HG02943 (cell line): ENCODE measurements around the gene SLC9A7.
"Not testable (repeated sequence)": the region's sequence is repeated elsewhere in the genome, so short reads cannot be mapped to it uniquely, and the experiment has no call there.

Experiments used
- ATAC-seq: cut with Tn5 transposase; IDR thresholded peaks from one replicate; pipeline ENCODE4 v1.9.1; 2021; ENCODE audit warnings: mild to moderate bottlenecking, low read depth, moderate library complexity; ENCODE audit not compliant: unreplicated experiment

The SLC9A7 gene

DNA sequence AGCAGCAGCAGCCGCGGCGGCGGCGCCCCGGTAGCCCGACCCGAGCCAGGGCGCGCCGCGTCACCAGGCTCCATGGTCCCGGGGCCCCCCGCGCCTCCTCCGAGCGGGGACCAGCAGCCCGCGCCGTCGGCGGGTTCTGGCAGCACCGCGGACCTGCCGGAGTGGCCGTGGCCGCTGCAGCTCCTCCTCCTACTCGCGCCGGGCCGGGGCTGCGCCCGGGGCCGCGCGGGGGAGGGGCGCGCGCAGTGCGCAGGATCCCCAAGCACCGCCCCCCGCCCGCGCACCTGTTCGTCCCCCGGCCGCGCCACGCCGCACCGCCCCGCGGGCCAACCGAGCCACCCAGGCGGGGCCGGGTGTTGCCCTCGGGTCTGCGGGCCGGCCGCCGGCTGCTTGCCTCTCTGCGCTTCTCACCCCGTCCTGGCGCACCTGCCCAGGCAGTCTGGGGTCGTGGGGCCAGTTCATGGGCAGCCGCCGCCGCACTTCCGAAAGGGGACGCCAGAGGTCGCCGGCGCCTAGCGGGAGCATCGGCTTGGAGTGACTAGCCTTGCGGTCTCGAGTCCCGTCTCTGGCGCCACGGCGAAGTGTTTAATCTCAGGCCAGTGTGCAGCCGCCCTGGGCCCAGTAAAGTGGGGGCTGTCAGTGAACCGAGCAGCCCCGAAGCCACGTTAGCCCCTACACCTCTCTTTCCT, at the start of gene SLC9A7:
TSS of gene SLC9A7 (minus strand) at position 163 of the 689 bp plus-strand sequence. CDS start at position 74, 89 bp downstream.
- peak; percentile 51 for ATAC-seq

DNA sequence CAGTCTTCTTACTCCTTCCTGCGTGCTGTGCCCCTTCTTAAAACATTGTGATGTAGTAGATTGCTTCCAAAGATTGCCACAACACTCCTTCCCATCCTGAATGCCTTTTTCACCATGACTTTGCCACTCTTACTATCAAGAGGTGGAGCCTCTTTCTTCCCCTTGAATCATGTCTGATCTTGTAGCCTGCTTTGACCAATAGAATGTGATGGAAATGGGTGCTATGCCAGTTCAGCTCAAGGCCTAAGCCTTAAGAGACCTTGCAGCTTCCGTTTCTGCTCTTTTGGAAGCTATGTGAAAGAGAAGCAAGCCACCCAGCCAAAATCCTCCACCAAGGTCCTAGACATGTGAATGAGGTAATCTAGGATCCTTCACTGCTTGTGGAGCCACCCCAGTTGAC, 46.4 kb upstream of the SLC9A7 start:
- no peak for ATAC-seq

DNA sequence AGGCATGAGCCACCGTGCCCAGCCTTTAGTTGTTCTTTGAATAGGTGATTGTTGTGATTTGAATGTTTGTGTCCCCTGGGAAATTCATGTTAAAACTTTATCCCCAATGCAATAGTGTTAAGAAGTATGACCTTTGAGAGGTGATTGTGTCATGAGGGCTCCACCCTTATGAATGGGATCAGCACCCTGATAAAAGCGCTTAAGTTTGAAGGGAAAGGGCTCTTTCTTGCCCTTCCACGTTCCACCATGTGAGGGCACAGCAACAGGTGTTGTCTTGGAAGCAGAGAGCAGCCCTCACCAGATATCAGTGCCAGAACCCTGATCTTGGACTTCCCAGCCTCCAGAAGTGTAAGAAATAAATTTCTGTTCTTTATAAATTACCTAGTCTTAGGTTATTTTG, 44.2 kb upstream of the SLC9A7 start:
- no peak for ATAC-seq

DNA sequence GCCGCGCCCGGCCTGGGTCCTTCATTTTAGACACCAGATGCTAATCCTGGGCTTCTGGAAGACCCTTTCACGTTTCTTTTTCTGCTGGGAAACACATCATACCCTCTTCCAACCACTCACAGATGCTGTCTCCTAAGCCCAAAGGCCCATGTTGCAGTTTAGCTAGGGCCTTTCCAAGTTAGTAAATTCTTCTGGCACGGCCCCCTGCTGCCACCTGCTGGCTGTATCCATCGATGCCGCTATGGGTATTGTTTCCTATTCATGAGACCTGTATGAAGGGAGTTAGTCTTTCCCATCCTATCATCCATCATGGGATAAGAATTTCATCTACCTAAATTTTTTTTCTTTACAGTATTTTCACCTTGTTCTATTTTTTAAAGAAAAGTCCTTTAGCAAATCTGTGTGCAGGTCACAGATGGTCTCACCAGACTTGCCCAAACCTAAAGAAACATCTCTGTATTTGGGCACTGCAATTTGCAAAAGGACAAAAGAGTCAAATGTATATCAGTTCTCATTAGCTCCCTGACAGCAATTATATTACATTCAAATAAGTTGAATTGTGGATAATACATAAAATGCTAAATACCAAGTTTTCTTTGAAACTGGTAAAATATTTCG, 37.8 kb upstream of the SLC9A7 start:
- no peak for ATAC-seq

DNA sequence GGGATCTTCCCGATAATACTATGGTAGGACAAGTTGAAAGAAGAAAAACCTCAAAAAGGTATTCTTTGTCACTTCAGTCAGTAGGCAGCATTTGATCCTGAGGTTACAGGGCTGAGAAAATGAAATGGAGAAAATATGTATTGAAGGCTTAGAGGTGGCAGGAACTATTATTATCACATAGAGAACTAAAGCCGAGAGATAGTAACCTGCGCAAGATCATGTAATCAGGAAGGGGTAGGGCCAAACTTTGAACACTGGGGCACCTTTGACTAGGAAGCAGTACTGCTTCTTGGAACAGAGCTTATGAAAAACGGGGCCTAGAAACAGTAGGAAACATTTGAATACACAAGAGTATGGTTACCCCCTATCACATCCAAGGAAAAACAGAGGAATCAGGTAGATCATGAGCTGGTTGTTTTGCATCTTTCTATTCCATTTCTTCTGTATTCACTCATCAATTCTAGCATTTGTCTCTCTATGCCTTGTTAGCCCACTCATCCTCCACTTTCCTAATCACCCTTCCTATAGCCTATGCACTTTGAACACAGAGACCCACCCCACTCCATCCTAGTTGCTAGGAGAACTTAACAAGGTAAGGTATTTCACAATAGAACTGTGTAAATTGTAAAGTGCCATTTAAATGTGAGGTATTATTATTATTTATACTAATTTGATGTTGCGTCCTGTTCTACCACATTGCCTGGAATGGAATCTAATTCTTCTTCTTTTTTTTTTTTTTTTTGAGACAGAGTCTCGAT, 34.6 kb upstream of the SLC9A7 start:
- no peak for ATAC-seq

DNA sequence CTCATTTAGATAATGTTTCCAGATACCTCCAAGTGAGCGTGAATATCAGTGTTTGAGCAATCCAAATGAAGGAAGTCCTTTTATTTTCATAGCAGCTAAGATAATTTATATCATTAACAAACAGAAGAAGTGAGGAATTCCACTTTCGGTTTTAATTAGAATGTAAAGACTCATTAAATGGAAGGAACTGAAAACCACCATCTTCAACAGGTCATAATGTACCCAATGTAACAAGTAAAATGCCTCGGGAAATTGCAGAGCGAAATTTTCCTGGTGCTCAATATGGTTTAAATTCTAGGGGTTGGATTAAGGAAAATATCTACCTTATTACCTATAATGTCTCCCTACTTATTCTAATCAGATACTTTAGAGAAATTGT, 33.9 kb upstream of the SLC9A7 start:
- no peak for ATAC-seq

DNA sequence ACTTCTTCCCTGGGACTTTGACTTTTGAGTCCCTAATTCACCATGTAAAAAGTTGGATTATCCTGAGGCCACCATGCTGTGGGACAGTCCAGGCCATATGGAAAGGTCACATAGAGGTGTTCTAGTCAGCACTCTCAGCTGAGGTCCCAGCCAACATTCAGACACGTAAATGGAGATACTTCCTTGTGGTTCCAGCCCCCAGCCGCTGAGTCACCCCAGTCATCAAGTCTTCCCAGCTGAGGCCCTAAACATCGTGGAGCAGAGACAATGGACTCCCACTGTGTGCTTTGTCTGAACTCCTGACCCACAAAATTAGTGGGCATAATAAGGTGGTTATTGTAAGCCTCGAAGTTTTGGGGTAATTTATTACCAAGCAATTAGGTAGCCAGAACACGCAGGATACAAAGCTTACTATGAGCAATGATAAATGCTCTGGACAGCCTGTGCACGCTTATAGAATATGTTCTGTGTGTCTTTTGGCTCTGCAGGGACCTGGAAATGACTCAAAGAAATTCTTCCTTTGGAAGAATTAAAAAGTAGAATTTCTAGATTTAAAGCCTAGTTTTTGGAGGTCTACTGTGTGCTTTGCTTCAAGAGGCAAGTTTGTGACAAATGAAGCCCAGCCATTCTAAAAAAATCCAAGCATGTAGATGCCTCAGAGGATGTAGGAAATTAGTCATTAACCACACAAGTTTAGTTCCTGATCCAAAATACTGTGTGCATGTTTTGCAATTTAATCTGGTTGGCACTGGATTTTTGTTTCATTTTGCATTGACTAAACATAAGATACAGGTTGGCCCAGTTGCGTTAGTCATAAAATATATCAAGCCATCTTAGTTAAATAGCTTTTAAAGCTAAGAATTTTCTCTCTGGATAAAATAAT, 33.2 kb upstream of the SLC9A7 start:
- no peak for ATAC-seq

DNA sequence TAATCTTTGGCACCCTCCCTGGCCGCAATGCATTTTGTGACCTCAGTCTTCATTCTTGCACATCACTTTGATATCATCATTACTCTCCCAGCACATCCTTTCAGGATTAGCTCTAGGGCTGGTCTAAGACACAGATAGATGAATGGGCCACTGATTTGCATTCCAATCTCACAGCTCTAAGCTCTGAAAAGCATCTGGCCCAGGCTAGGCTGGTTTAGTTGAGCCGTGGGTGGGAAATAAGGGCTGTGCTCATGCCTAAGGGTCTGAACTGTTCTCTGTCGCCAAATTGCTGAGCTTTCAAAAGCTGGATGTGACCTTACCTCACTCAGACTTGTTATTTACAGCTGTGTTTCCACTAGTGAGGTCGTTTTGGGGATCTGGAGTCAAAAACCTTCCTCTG, 30.0 kb upstream of the SLC9A7 start:
- ATAC-seq: no peak

DNA sequence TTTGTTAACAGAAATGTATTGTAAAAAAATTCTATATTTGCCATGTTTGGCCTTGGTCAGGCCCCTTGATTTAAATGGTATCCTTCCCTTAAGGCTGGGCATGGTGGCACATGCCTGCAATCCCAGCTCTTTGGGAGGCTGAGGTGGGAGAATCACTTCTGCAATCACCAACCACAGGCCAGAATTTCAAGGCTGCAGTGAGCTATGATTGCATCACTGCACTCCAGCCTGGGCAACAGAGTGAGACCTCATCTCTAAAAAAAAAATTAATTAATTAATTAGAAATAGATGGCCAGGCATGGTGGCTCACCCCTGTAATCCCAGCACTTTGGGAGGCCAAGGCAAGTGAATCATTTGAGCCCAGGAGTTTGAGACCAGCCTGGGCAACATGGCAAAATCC, 25.5 kb upstream of the SLC9A7 start:
- ATAC-seq: not testable (repeated sequence)

DNA sequence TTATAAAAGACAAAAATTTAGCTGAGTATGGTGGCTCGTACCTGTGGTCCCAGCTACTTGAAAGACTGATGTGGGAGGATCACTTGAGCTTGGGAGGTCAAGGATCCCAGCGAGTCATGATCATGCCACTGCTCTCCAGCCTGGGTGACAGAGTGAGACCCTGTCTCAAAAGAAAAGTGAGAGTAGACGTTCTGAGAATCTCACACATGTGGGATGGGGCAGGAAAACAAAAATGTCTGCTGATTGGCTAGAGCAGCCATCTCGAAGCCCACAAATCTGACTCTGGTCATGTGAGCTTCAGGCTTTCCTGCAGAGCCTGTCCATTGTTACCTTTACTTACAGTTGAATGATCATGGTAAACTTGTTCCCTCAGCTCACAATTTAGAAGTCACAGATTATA, 23.1 kb upstream of the SLC9A7 start:
- ATAC-seq: no peak

DNA sequence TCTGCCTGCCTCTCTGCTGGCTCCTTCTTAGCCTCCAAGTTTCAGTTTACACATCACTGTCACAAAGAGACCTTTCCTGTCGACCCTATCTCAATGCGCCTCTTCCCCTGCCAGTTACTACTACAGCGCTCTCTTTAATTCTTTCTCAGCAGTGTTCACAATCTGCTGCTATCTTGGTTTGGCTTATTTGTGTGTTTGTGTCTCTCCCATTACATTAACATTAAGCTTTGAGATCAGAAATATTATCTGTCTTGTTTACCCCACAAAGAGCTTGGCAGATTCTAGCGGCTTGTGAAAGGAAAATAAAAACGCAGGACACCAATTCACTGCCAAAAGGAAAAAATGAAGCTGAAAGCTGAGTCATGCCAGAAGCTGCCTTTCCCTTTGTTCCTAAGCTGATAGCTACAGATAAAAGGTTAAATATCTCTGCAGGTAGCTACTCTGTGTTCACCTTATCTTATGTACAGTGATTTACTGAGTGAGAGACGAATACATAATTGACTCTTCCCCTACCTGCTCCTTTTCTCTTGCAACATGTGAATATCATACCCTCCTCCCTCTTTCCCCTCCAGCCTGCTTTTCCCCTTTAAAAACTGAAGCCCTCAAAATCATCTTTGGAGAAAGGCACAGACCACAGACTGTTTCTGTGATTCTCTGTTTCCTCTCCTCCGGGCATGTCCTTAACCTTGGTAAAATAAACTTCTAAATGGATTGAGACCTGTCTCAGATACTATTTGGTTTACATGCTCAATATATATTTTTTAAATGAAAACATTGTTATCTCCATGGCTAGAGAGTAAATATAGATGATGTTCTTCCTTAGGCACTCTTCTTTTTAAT, 19.3 kb upstream of the SLC9A7 start:
- ATAC-seq: no peak

DNA sequence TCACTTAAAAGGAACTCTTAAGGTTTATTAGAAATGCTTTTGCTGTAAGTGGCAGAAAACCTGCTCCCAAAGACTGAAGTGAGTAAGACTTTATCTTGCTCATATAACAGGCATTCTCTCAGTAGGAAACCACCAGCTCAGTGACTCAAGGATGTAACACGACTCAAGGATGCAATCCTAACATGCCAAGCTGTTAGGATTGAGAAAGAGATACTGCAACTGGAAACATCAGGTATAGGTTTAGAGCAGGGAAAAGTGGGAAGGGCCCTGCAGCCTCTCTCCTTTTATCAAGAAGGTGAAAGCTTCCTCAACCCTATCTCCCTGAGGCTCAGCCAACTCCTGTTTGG, 11.9 kb upstream of the SLC9A7 start:
- ATAC-seq: no peak

DNA sequence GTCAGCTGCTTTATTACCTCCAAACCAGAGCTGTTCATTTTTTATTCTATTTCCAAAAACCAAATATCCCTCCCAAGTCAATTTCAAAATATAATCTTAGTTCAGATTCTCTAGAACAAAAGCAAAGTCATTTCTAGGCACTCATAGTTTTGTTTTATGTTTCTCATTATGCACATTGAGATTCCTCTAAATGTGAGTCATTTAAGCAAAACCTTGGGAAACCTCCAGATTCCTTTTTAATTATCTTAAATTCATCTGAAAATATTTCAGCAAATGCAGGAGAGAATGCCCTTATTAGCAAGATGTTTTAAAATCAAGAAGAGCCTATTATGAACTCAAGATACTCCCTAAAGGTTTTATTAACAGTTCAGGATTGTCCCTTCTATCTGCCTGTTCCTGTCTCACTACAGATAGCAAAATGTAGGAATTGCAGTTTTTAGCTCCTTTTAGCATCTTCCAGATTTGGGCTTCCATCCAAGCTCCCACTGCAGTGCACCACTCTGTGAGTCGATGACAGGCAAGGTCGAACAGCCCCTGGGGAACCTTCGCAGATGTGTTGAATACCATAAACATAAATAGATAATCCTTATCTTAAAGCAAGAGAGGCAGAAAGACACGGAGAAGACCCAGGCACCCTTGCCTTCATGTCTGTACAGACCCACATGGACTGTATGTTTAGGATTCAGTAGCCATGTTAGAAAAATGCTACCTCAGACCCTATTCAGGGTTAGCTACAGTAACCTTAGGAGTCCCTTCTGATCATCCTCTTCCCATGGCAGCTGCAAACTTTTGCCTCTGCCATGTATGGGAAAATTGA, 11.3 kb upstream of the SLC9A7 start:
- no peak for ATAC-seq

DNA sequence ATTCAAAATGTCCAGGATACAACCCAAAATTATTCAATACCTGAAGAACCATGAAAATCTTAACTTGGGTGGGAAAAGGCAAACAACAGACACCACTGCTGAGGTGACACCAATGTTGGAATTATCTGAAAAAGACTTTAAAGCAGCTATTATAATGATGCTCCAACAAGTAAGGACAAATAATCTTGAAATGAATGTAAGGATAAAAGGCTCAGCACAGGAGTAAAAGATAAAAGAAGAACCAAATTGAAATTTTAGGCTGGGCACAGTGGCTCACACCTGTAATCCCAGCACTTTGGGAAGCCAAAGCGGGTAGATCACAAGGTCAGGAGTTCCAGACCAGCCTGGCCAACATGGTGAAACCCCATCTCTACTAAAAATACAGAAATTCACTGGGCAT, 4.0 kb upstream of the SLC9A7 start:
- no peak for ATAC-seq

DNA sequence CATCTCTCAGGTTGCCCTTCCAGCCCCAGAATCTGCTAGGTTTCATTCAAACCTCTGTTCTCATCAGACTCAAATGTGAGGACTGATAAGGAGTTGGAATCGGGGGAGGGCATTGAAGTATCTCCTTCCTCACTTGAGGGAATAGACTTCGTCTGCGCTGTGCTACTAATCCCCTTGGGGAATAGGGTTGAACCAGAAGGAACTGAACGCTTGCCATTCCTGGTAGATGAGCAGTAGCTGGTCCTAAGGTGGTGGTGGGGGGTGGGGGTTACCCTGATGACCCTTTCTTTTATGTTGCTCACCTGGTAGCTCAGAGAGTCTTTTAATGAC, 692 bp upstream of the SLC9A7 start:
- no peak for ATAC-seq

DNA sequence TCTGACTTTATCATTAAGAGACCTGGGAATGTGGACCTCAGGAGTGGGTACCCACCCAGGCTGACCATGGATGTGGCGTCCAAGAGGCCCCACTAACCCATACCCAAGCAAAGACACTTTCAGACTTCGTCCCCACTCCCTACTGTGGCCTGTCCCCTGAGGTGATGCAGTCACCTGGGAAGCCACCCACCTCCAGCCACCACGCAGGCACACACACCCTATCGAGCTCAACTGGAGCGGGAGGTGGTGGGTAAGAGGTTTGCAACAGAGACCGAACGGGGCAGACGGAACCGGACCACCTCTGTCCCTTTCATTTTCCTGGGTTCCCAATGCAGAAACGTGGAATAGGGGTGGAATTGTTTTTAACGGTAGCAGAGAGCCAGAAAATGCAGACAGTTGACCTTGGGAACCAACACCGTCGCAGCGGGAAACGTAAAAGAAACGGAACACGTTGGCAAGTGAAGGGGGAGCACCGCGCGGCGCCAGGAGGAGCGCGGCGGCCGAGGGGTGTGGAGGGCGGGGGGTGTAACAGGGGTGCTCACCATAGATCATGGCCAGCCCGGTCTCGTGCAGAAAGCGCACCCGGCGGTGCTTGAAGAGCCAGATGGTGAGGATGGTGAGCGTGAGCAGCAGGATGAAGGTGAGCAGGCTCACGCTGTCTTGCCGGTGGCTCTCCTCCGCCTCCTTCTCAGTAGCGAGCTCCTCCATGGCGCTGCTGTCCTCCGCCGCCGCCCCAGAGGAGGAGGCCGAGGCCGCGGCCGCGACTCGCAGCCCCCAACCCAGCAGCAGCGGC, 559 bp downstream of the SLC9A7 start:
- peak; percentile 6 for ATAC-seq

DNA sequence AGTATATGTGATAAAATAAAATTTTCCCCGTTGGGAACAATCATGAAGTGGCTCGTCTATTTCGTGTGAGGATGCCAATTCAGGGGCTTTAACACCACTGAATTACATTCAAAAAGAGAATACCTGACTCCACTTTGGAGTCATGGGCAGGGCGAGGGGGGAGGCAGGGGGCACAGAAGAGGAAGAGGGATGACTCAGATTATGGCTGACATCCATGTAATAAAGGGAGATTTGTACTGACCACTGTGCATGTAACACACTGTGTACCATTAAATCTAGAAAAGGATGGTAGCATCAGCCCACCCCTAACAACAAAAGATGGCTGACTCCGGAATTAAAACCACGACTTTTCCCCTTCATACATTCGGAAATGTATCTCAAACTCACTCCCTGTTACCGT, 1.3 kb downstream of the SLC9A7 start:
- ATAC-seq: no peak

DNA sequence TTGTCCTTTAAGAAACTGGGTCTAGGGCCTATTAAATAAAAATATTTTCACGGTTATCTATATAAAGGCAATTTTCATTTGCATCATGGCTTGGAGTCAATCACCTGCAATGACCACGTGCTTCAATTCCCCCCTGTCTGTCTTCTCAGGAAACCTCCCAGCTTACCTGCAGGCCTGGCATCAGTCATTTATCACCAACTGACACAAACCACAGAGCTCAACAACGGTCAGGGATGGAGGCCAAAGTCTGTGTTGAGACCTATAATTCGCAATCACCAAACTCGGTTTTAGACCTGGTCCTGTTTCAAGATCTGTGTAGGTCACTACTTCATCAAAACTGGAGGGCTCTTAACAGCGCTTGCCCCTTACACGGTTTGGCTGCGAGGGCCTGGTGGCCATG, 1.9 kb downstream of the SLC9A7 start:
- ATAC-seq: no peak

DNA sequence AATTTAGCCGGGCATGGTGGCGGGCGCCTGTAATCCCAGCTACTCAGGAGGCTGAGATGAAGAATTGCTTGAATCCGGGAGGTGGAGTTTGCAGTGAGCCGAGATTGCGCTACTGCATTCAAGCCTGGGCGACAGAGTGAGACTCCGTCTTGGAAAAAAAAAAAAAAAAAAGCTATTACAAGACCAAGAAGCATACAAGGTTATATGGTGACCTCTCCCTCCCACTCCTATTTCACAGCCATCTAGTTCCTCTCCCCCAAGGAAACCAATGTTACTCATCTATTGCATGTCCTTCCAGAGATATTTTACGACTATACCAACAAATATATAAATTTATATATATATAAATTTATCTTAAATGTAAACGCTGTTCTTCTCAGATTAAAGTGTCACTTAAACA, 3.2 kb downstream of the SLC9A7 start:
- ATAC-seq: no peak
